Mucosa of rectum (tissue), 2 donors: ENCODE results near the gene FGF1.
"Not testable (repeated sequence)": the region's sequence is repeated elsewhere in the genome, so short reads cannot be mapped to it uniquely, and the experiment has no call there.

ENCODE experiments used
- H3K27ac ChIP-seq, 2 donors: one replicate each; pipeline ENCODE4 v1.7.0; 2013; ENCODE audit warnings: inconsistent platforms in 2 of 2, low read depth in 2 of 2, low read length in 2 of 2
- H3K27me3 ChIP-seq, 2 donors: one replicate each; pipeline ENCODE4 v1.7.0; 2013; ENCODE audit warnings: low read length in 2 of 2; ENCODE audit not compliant: control insufficient read depth in 2 of 2, insufficient read depth in 2 of 2
- H3K36me3 ChIP-seq, 2 donors: one replicate each; pipeline ENCODE4 v1.7.0; 2013; ENCODE audit warnings: low read length in 2 of 2; ENCODE audit not compliant: control insufficient read depth in 2 of 2, insufficient read depth in 2 of 2
- H3K4me1 ChIP-seq, 2 donors: one replicate each; pipeline ENCODE4 v1.7.0; 2013; ENCODE audit warnings: low read length in 2 of 2, mild to moderate bottlenecking in 1 of 2; ENCODE audit not compliant: control insufficient read depth in 2 of 2, insufficient read depth in 2 of 2
- H3K4me3 ChIP-seq, 2 donors: one replicate each; pipeline ENCODE4 v1.7.0; 2013; ENCODE audit warnings: low read length in 2 of 2
- H3K9ac ChIP-seq, 2 donors: one replicate each; pipeline ENCODE4 v1.7.0; 2013; ENCODE audit warnings: low read length in 2 of 2, low read depth in 1 of 2, mild to moderate bottlenecking in 1 of 2
- H3K9me3 ChIP-seq, 2 donors: one replicate each; pipeline ENCODE4 v1.7.0; 2013; ENCODE audit warnings: low read length in 2 of 2; ENCODE audit not compliant: control insufficient read depth in 2 of 2
- donor health status: healthy.
- donor health status: Normal muscosa, but diverticular disease.

Gene FGF1

GRCh38 chr5:142648108-142648507 is 37.8 kb downstream of the FGF1 start:
- H3K36me3 ChIP-seq, H3K27ac ChIP-seq, H3K4me1 ChIP-seq, H3K9me3 ChIP-seq, H3K9ac ChIP-seq, H3K4me3 ChIP-seq, H3K27me3 ChIP-seq: not testable (repeated sequence)

GRCh38 chr5:142645456-142645855 is 40.4 kb downstream of the FGF1 start:
- Histone ChIP-seq H3K9ac (no peak overlapping the region), H3K4me1 (no peaks in the 10 kb centered on the region), H3K9me3 (no peaks in the 10 kb centered on the region), H3K36me3 (no peaks in the 10 kb centered on the region), H3K27me3 (no peaks in the 10 kb centered on the region), H3K27ac (no peak overlapping the region), H3K4me3 (no peak overlapping the region)

- no peaks in the 10 kb centered on the region for H3K27me3 ChIP-seq
- H3K4me1 ChIP-seq: no peaks in the 10 kb centered on the region
- H3K4me3 ChIP-seq: no peak overlapping the region
- H3K9ac ChIP-seq: no peak overlapping the region
- no peaks in the 10 kb centered on the region for H3K9me3 ChIP-seq
- no peaks in the 10 kb centered on the region for H3K36me3 ChIP-seq
- no peak overlapping the region for H3K27ac ChIP-seq
Measured at GRCh38 chr5:142644640-142645361, 41.1 kb downstream of the FGF1 start.

- Histone ChIP-seq H3K36me3 (no peaks in the 10 kb centered on the region), H3K27ac (no peak overlapping the region), H3K4me3 (no peak overlapping the region), H3K9ac (no peak overlapping the region), H3K27me3 (no peaks in the 10 kb centered on the region), H3K9me3 (no peaks in the 10 kb centered on the region), H3K4me1 (no peaks in the 10 kb centered on the region)
Measured at GRCh38 chr5:142644127-142644526, 41.8 kb downstream of the FGF1 start.

GRCh38 chr5:142643634-142644033 is 42.3 kb downstream of the FGF1 start:
- Histone ChIP-seq H3K27ac (no peak overlapping the region), H3K4me1 (no peaks in the 10 kb centered on the region), H3K9ac (no peak overlapping the region), H3K36me3 (no peaks in the 10 kb centered on the region), H3K4me3 (no peak overlapping the region), H3K27me3 (no peaks in the 10 kb centered on the region), H3K9me3 (no peaks in the 10 kb centered on the region)

GRCh38 chr5:142642427-142642826 is 43.5 kb downstream of the FGF1 start:
- H3K4me1 ChIP-seq: no peaks in the 10 kb centered on the region
- H3K27me3 ChIP-seq: no peaks in the 10 kb centered on the region
- H3K9ac ChIP-seq: no peak overlapping the region
- H3K36me3 ChIP-seq: no peaks in the 10 kb centered on the region
- H3K9me3 ChIP-seq: no peaks in the 10 kb centered on the region
- no peak overlapping the region for H3K27ac ChIP-seq
- no peak overlapping the region for H3K4me3 ChIP-seq

GRCh38 chr5:142641711-142642110 is 44.2 kb downstream of the FGF1 start:
- Histone ChIP-seq H3K36me3 (no peaks in the 10 kb centered on the region), H3K9me3 (no peaks in the 10 kb centered on the region), H3K4me1 (no peaks in the 10 kb centered on the region), H3K9ac (no peak overlapping the region), H3K4me3 (no peak overlapping the region), H3K27ac (no peak overlapping the region), H3K27me3 (no peaks in the 10 kb centered on the region)

- no peaks in the 10 kb centered on the region for H3K9me3 ChIP-seq
- no peaks in the 10 kb centered on the region for H3K4me1 ChIP-seq
- no peaks in the 10 kb centered on the region for H3K27me3 ChIP-seq
- H3K27ac ChIP-seq: no peak overlapping the region
- H3K9ac ChIP-seq: no peak overlapping the region
- no peaks in the 10 kb centered on the region for H3K36me3 ChIP-seq
- H3K4me3 ChIP-seq: no peak overlapping the region
Measured at GRCh38 chr5:142640316-142641005, 45.4 kb downstream of the FGF1 start.

- no peaks in the 10 kb centered on the region for H3K9me3 ChIP-seq
- H3K36me3 ChIP-seq: no peaks in the 10 kb centered on the region
- H3K4me3 ChIP-seq: no peak overlapping the region
- H3K27me3 ChIP-seq: no peaks in the 10 kb centered on the region
- H3K9ac ChIP-seq: no peak overlapping the region
- no peaks in the 10 kb centered on the region for H3K4me1 ChIP-seq
- no peak overlapping the region for H3K27ac ChIP-seq
Measured at GRCh38 chr5:142639455-142639854, 46.4 kb downstream of the FGF1 start.

- Histone ChIP-seq H3K4me3 (no peak overlapping the region), H3K9ac (no peak overlapping the region), H3K36me3 (no peaks in the 10 kb centered on the region), H3K9me3 (no peaks in the 10 kb centered on the region), H3K27me3 (no peaks in the 10 kb centered on the region), H3K4me1 (no peaks in the 10 kb centered on the region), H3K27ac (no peak overlapping the region)
Measured at GRCh38 chr5:142637871-142638270, 48.0 kb downstream of the FGF1 start.
